Stimulated activated CD8-positive, alpha-beta memory T cell treated with anti-CD3 and anti-CD28 coated beads, Interleukin-15, amount 100 ng/mL, for 4 hours (primary cell): ENCODE measurements around the gene DNAAF1.
"Not testable (repeated sequence)": the region's sequence is repeated elsewhere in the genome, so short reads cannot be mapped to it uniquely, and the experiment has no call there.

ENCODE experiments used
- DNase-seq, 2 donors: peaks; one replicate each; pipeline ENCODE4 v3.0.0-alpha.2; 2020; ENCODE audit warnings: low read depth in 2 of 2

The DNAAF1 gene

GRCh38 chr16:84183911-84184591, 38.9 kb downstream of the DNAAF1 start:
- DNase-seq, result no peak

- DNase-seq, result no peak
Observed at GRCh38 chr16:84184775-84185174, 39.7 kb downstream of the DNAAF1 start.

GRCh38 chr16:84186685-84187437, 41.8 kb downstream of the DNAAF1 start, which contains the start of gene TAF1C:
TSS of gene TAF1C (minus strand) at chr16:84187057. CDS start at chr16:84184988, 2,069 bp downstream.
- peak; percentile 81 to 84 for DNase-seq

- DNase-seq, result no peak
Observed at GRCh38 chr16:84190731-84191388, 45.8 kb downstream of the DNAAF1 start, which contains the start of gene ADAD2. TSS of gene ADAD2 (plus strand) at chr16:84191157. CDS start at chr16:84191231, 74 bp downstream.

GRCh38 chr16:84191466-84191865, 46.4 kb downstream of the DNAAF1 start:
- no peak for DNase-seq

- DNase-seq, result no peak
Observed at GRCh38 chr16:84193480-84193879, 48.4 kb downstream of the DNAAF1 start.

GRCh38 chr16:84194018-84194417, 48.9 kb downstream of the DNAAF1 start:
- DNase-seq, result no peak

- no peak for DNase-seq
Observed at GRCh38 chr16:84194470-84195200, 49.5 kb downstream of the DNAAF1 start.

- DNase-seq, result no peak
Observed at GRCh38 chr16:84195201-84196093, 50.3 kb downstream of the DNAAF1 start.

- no peak for DNase-seq
Observed at GRCh38 chr16:84196101-84196500, 51.0 kb downstream of the DNAAF1 start.

GRCh38 chr16:84196727-84197394, 51.8 kb downstream of the DNAAF1 start:
- DNase-seq, result no peak

- no peak for DNase-seq
Observed at GRCh38 chr16:84197466-84198128, 52.5 kb downstream of the DNAAF1 start.

GRCh38 chr16:84198401-84198800, 53.3 kb downstream of the DNAAF1 start:
- DNase-seq, result no peak

- no peak for DNase-seq
Observed at GRCh38 chr16:84199097-84199496, 54.0 kb downstream of the DNAAF1 start.

- DNase-seq, result no peak
Observed at GRCh38 chr16:84199861-84200260, 54.8 kb downstream of the DNAAF1 start.

- DNase-seq, result not testable (repeated sequence)
Observed at GRCh38 chr16:84204551-84204950, 59.4 kb downstream of the DNAAF1 start.

- DNase-seq, result not testable (repeated sequence)
Observed at GRCh38 chr16:84205123-84205522, 60.0 kb downstream of the DNAAF1 start.

- no peak for DNase-seq
Observed at GRCh38 chr16:84205976-84206691, 61.0 kb downstream of the DNAAF1 start.

- no peak for DNase-seq
Observed at GRCh38 chr16:84207251-84207650, 62.1 kb downstream of the DNAAF1 start.
